G401 (cell line): ENCODE data around the gene AURKAIP1. TPM values are rescaled to one million over a fixed set of nuclear protein-coding genes. Genes with fewer than 3 reads are reported as not detected.

Experiments
- DNase-seq: peaks from one replicate; pipeline ENCODE4 v3.0.0-alpha.2; 2015; ENCODE audit warnings: low spot score
- in situ Hi-C: cut with HindIII; loops from 2 replicates; pipeline ENCODE4 v1.10.0; 2016; ENCODE audit warnings: low sequenced_read_pairs, mixed read lengths
- total RNA-seq: library from RNA; depleted of rRNA; stranded (reverse); fragments of >200 nt; shearing (Covaris generic); gene quantifications from 2 replicates; pipeline ENCODE4 v1.2.3, GENCODE V29; 2014

AURKAIP1 gene
- total RNA-seq, 1 experiment from 2014 or later = 210 TPM

DNA sequence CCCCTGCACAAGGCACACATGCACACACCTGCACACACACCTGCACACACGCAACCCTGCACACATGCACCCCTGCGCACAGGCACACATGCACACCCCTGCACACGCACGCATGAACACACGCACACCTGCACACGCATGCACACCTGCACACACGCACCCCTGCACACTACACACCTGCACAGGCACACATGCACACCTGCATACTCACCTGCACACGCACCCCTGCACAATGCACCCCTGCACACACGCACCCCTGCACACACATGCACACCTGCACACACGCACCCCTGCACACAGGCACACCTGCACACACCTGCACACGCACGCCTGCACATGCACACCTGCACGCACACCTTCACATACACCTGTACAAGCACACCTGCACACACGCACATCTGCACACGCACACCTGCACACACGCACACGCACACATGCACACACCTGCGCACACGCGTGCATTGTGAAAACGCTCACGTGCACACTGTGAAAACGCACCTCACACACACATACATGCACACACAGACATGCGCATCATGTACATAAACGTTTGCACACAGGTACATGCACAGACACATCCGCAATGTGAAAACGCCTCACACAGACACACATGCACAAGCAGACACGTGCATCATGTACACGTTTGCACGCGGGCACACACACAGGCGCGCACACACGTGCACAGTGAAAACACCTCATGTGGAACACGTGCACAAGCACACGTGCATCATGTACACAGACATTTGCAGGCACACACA, 34.0 kb downstream of the AURKAIP1 start:
- no peak for DNase-seq
- in situ Hi-C loops = no loop called here

DNA sequence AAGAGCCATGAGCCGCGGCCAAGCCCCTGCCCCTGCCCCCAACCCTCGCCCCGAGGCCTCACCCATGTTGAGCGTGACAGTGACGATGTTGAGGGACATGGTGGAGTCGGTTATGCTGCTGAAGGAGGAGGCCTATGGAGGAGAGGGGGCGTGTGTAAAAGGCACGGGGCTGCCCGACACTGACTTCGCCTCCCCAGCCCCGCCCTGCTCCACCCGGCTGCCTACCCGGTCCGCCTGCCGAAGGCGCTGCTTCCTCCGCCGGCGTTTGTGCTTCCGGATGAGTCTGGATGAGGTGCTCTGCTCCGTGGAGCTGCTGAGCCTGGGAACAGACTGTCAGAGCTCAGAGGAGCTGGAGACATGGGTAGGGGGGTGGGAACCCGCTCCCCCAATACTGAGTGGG, 34.8 kb downstream of the AURKAIP1 start:
- in situ Hi-C loops = no loop called here
- no peak for DNase-seq

DNA sequence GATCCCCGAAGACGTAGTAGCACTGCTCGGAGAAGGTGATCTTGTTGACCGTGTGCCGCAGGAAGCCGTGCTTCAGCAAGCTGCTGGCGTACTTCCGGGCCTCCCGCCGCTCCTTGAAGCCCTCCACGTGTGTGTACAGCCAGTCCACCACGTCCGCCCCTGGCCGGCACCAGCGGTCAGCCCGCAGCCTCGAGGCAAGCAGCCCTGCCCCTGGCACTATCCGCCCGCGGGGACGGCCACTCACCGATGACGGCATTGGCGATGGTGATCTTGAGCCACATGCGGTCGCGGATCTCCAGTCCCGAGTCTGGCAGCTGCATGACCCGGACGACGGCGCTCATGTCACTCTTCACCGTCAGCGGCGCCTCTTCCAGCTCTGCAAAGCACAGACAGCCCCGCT, 36.7 kb downstream of the AURKAIP1 start:
- in situ Hi-C loops = no loop called here
- DNase-seq = no peak

DNA sequence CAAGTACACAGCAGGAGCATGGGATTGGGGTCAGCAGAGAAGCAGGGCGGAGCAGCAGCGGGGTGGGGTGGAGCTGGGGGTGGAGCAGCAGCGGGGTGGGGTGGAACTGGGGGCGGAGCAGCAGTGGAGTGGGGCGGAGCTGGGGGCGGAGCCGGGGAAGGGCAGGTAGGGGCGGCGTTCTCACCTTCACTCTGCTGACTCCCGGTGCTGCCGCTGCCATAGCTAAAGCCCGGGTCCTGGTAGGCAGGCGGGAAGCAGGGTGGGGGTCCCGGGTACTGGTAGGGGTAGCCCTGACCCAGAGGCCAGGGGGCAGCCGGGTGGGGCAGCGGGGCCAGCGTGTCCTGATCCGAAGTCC, 37.2 kb downstream of the AURKAIP1 start:
- no peak for DNase-seq
- in situ Hi-C loops = no loop called here

DNA sequence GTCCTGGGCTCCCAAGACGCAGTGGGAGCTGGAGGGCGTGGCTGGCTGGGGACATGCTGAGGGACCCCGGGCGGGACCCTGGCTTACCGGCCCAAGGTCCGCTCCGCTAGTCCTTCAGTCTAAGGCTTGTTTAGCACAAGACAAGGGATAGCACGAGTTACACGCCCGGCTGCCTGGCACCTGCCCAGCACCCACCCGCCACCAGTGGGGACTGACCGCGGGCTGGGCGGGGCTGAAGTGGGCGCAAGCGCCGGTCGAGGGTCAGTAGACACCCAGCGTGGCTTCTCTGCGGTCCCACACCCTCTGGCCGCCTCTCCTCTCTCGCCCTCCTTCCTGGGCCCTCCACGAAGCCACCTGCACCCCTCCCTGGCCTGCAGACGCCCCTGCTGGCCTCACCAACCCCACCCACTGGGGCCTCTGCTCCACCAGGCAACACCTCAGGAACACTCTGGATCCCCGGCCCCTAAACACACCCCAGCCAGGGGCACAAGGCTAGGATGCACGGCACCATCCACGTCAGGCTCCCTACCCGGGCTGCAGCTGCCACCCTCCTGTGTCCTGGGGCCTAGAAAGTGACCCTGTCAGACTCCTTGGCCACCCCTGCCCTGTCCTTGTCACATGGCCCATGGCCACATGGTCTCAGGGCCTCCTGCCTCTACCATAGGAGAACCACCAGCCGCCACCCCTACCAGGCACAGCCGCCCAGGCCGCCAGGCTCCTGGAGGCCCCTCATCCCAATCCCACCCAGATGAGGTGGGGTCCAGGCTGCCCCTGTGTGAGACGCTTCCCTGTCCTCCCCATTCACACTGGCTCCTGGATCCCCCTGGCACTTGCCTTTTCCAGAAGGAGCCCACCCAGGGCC, 37.8 kb downstream of the AURKAIP1 start:
- in situ Hi-C loops = no loop called here

DNA sequence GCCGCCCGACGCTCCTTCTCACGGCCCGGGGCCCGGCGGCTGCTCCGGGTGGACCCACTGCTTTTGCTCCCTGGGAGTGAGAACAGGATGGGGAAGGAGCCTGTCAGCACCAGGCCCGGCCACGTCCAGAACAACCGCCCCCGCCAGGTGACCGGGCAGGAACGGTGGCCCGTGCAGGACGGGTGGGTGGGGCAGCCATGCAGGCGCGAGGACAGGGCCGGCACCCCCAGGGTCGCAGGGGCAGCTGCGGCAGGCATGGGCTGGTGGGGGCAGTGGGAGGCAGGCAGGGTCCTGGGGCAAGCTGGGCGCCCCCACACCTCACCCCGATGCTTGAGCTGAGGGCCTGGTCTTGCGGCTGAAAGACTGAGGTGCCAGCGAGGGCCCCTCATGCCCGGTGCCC, 38.6 kb downstream of the AURKAIP1 start:
- in situ Hi-C loops = no loop called here
- DNase-seq = no peak

More for the DNA sequence above, 37.8 kb downstream of the AURKAIP1 start:
- no peak for DNase-seq

DNA sequence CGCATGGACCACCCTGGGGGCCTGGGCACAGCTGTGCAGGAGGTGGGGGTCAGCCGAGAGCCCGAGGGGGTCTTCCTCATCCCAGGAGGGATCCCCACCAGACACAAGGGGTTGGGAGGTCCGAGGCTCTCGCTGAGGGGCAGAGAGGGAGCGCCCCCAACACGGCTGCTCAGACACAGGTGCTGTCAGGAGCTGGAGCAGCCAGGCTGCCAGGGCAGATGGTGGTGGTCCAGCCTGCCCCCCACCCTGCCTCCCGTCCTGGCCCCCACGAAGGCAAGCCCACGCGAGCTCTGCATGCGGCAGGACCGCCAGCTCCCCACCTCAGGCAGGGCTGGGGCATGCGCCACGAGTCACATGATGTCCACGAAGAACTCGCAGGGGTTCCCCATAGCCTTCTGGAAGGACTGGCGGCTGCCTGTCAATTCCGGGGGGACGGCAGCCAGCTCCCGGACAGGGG, 39.2 kb downstream of the AURKAIP1 start:
- DNase-seq = no peak
- in situ Hi-C loops = no loop called here

DNA sequence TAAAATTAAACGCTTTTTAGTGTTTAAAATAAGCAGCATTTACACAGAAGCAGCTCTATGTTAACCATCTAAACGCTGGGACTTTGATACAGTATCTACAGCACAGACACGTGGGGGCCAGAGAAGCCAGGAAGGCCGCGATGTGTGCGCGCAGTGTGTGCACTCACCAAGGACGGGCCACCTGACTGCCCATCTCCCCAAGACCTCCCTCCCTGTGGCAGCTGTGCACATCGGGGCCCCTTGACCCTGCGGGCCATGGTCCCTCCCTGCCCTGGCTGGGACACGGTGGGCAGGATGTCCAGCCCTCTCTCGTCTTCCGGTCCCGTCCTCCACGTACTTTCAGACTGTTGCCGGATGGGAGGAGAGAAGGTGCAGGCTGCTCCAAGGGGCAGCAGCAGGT, 39.7 kb downstream of the AURKAIP1 start:
- in situ Hi-C loops = no loop called here
- DNase-seq = no peak

DNA sequence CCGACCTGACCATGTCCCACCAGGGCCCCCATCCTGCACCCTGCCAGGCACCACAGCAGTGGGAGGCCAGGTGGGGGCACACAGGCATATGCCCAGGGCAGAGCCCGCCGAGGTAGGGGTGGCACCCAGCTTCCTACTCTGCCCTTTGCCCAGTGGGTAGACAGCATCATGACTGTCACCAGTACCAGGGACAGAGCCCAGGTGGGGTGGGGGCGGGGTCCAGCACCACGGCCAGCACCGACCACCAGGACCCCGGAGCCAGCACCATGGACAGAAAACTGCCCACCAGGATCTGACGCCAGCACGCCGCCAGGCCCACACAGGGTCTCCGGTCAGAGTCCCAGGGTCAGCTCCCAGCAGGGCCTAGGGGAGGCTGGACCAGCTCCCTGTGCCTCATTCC, 40.2 kb downstream of the AURKAIP1 start:
- in situ Hi-C loops = no loop called here
- DNase-seq = no peak

DNA sequence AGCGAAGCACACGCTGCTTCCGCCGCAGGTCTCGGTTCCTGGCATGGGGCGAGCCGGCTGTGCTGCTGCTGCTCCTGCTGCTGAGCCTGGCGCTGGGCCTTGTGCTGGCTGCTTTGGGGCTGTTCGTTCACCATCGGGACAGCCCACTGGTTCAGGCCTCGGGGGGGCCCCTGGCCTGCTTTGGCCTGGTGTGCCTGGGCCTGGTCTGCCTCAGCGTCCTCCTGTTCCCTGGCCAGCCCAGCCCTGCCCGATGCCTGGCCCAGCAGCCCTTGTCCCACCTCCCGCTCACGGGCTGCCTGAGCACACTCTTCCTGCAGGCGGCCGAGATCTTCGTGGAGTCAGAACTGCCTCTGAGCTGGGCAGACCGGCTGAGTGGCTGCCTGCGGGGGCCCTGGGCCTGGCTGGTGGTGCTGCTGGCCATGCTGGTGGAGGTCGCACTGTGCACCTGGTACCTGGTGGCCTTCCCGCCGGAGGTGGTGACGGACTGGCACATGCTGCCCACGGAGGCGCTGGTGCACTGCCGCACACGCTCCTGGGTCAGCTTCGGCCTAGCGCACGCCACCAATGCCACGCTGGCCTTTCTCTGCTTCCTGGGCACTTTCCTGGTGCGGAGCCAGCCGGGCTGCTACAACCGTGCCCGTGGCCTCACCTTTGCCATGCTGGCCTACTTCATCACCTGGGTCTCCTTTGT, 41.3 kb downstream of the AURKAIP1 start:
- in situ Hi-C loops = no loop called here
- no peak for DNase-seq

DNA sequence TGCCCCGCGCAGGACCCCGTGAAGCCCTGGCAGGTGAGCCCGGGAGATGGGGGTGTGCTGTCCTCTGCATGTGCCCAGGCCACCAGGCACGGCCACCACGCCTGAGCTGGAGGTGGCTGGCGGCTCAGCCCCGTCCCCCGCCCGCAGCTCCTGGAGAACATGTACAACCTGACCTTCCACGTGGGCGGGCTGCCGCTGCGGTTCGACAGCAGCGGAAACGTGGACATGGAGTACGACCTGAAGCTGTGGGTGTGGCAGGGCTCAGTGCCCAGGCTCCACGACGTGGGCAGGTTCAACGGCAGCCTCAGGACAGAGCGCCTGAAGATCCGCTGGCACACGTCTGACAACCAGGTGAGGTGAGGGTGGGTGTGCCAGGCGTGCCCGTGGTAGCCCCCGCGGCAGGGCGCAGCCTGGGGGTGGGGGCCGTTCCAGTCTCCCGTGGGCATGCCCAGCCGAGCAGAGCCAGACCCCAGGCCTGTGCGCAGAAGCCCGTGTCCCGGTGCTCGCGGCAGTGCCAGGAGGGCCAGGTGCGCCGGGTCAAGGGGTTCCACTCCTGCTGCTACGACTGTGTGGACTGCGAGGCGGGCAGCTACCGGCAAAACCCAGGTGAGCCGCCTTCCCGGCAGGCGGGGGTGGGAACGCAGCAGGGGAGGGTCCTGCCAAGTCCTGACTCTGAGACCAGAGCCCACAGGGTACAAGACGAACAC, 42.1 kb downstream of the AURKAIP1 start:
- in situ Hi-C loops = no loop called here
- no peak for DNase-seq

DNA sequence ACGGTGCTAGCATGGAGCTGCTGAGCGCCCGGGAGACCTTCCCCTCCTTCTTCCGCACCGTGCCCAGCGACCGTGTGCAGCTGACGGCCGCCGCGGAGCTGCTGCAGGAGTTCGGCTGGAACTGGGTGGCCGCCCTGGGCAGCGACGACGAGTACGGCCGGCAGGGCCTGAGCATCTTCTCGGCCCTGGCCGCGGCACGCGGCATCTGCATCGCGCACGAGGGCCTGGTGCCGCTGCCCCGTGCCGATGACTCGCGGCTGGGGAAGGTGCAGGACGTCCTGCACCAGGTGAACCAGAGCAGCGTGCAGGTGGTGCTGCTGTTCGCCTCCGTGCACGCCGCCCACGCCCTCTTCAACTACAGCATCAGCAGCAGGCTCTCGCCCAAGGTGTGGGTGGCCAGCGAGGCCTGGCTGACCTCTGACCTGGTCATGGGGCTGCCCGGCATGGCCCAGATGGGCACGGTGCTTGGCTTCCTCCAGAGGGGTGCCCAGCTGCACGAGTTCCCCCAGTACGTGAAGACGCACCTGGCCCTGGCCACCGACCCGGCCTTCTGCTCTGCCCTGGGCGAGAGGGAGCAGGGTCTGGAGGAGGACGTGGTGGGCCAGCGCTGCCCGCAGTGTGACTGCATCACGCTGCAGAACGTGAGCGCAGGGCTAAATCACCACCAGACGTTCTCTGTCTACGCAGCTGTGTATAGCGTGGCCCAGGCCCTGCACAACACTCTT, 42.8 kb downstream of the AURKAIP1 start:
- in situ Hi-C loops = no loop called here

DNA sequence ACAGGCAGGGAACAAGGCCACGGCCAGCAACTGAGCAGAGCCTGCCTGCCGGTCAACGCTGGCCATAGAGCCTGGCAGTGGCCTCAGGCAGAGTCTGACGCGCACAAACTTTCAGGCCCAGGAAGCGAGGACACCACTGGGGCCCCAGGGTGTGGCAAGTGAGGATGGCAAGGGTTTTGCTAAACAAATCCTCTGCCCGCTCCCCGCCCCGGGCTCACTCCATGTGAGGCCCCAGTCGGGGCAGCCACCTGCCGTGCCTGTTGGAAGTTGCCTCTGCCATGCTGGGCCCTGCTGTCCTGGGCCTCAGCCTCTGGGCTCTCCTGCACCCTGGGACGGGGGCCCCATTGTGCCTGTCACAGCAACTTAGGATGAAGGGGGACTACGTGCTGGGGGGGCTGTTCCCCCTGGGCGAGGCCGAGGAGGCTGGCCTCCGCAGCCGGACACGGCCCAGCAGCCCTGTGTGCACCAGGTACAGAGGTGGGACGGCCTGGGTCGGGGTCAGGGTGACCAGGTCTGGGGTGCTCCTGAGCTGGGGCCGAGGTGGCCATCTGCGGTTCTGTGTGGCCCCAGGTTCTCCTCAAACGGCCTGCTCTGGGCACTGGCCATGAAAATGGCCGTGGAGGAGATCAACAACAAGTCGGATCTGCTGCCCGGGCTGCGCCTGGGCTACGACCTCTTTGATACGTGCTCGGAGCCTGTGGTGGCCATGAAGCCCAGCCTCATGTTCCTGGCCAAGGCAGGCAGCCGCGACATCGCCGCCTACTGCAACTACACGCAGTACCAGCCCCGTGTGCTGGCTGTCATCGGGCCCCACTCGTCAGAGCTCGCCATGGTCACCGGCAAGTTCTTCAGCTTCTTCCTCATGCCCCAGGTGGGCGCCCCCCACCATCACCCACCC, 43.7 kb downstream of the AURKAIP1 start, which contains the start of gene TAS1R3:
TAS1R3 (plus strand) TSS at position 213 of the 898 bp plus-strand sequence; CDS start at position 279, 66 bp downstream.
- DNase-seq = no peak
- in situ Hi-C loops = no loop called here

More for the DNA sequence above, 42.8 kb downstream of the AURKAIP1 start:
- DNase-seq = no peak

DNA sequence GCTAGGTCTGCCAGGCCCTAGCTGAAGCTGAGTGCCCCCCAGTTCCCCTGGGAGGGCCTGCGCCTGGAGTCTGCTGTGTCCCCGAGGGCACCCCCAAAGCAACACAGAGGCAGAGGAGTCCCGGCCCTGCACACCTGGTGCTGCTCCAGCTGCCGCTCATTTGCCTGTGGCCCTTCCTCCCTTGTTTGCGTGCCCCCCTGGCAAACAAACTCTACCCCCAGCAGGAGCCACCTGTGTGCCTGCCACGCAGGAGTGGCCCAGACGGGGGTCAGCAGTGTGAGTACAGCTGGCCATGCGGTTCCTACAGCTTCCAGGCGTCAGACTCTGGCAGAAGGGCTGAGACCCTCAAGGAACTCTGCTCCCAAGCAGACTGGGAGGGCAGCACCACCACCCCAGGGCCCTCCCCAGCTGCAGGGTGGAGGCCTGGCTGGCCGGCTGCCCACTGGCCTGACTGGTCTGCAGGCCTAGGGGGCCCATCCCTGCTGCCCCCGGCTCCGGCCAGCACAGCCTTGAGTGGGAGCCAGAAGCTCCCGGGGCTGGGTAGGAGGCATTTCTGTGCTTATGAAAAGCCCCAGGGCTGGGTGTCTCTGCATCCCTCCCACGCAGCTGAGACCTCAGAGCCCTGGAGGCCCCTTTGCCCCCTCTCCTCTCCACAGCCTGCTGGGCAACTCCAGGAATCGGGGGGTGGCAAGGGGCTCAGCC, 44.5 kb downstream of the AURKAIP1 start:
- DNase-seq = no peak
- in situ Hi-C loops = no loop called here

DNA sequence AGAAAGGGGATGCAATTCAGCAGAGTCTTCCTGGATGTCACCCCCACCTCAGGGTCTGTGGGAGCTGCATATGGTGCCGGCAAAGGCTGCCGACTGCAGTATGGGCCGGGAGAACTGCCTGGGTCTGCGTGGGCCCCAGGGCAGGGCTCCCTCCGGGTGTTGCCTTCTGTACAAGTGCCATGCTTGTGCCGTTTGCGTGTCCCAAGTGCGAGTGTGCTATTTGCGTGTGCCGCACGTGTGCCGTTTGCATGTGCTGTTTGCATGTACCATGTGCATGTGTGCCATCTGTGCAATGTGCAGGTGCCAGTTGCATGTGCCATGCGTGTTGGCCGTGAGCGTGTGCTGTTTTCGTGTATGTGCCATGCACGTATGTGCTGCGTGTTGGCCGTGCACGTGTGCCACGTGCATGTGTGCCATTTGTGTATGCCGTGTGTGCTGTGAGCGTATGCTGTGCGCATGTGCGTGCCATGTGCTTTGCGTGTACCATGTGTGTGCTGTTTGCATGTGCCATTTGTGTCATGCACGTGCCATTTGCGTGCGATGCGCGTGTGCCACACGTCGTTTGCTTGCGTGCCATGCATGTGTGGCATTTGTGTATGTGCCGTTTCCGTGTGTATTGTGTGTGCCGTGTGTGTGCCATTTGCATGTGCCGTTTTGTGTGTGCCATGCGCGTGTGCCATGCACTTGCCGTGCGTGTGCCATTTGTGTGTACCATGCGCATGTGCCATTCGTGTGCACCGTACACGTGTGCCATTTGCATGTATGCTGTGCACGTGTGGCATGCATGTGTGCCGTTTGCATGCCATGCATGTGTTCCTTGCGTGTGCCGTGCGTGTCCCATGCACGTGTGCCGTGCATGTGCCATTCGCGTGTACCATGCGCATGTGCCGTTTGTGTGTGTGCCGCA, 45.5 kb downstream of the AURKAIP1 start:
- in situ Hi-C loops = no loop called here
- no peak for DNase-seq

DNA sequence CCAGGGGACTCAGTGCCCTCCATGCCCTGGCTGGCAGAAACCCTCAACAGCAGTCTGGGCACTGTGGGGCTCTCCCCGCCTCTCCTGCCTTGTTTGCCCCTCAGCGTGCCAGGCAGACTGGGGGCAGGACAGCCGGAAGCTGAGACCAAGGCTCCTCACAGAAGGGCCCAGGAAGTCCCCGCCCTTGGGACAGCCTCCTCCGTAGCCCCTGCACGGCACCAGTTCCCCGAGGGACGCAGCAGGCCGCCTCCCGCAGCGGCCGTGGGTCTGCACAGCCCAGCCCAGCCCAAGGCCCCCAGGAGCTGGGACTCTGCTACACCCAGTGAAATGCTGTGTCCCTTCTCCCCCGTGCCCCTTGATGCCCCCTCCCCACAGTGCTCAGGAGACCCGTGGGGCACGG, 46.8 kb downstream of the AURKAIP1 start:
- no peak for DNase-seq

More for the DNA sequence above, 46.8 kb downstream of the AURKAIP1 start:
- in situ Hi-C loops = no loop called here
